Gastrocnemius medialis (tissue), 4 donors: ENCODE data around the gene SSTR4.

Experiments used
- POLR2A ChIP-seq, 2 donors: fragments of 450-650 bp; IDR thresholded peaks; one replicate each; pipeline ENCODE4 v1.6.1; 2017; ENCODE audit warnings: antibody characterized with exemption in 2 of 2, mild to moderate bottlenecking in 2 of 2, moderate library complexity in 2 of 2
- TF ChIP-seq, protein P1 (sequence below), 5 experiments: fragments of 450-650 bp in 3 of 5; fragments of 200-600 bp in 2 of 5; sonication (generic) in 2 of 5; IDR thresholded peaks in 4 of 5; conservative IDR thresholded peaks in 1 of 5; 1 replicate in 4 of 5; 2 replicates in 1 of 5; pipeline ENCODE4 v1.5.1; 2016 to 2019; ENCODE audit warnings: antibody characterized with exemption in 5 of 5, mild to moderate bottlenecking in 3 of 5, moderate library complexity in 3 of 5

DNA sequence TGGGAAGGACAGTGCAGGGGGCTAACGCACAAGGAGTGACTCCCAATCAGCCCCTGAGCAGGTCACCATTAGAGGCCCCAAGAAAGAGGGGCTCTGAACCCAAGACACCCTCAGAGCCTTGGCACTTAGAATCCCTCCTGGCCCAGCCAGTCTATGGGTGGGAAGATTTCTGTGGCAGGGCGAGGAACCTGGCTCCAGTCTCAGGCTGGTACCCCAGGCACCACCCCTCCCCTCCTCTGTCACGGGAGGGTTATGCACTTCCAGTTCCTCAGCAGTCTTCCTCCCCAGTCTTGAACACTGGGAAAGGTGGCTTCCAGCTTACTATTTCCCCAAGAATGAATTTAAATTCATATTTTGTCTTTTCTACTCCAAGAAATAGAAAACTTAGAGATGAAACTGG is 27.6 kb upstream of the SSTR4 start:
- TF ChIP-seq, protein P1, sequence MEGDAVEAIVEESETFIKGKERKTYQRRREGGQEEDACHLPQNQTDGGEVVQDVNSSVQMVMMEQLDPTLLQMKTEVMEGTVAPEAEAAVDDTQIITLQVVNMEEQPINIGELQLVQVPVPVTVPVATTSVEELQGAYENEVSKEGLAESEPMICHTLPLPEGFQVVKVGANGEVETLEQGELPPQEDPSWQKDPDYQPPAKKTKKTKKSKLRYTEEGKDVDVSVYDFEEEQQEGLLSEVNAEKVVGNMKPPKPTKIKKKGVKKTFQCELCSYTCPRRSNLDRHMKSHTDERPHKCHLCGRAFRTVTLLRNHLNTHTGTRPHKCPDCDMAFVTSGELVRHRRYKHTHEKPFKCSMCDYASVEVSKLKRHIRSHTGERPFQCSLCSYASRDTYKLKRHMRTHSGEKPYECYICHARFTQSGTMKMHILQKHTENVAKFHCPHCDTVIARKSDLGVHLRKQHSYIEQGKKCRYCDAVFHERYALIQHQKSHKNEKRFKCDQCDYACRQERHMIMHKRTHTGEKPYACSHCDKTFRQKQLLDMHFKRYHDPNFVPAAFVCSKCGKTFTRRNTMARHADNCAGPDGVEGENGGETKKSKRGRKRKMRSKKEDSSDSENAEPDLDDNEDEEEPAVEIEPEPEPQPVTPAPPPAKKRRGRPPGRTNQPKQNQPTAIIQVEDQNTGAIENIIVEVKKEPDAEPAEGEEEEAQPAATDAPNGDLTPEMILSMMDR (IDR thresholded peaks at IDR 0.05 in 4 of 5, conservative IDR thresholded peaks at IDR 0.05 in 1 of 5), result no peak
- no peak for TF ChIP-seq POLR2A (IDR thresholded peaks at IDR 0.05)
